HepG2 (cell line): ENCODE measurements around the gene DNAJC4. TPM values are rescaled to one million over a fixed set of nuclear protein-coding genes. Genes with fewer than 3 reads are reported as not detected.
A peak's percentile ranks its signal among the peaks of the same experiment; 100 is the strongest.

Source experiments
- ASH2L ChIP-seq: fragments of 300-600, 200-600 bp; sonication (generic); IDR thresholded peaks from 2 replicates; pipeline ENCODE4 v1.7.0; 2017; ENCODE audit warnings: low read depth, mild to moderate bottlenecking, moderate library complexity, mixed read lengths, low read length; ENCODE audit not compliant: insufficient read length
- ATM ChIP-seq: fragments of 450-650 bp; IDR thresholded peaks from 2 replicates; pipeline ENCODE4 v1.7.1; 2017; ENCODE audit warnings: mild to moderate bottlenecking, borderline replicate concordance
- BATF2 ChIP-seq: sonication (generic); formaldehyde crosslinking; IDR thresholded peaks from 2 replicates; pipeline ENCODE4 v1.8.0; 2022; ENCODE audit warnings: mild to moderate bottlenecking, missing genetic modification reagents, moderate library complexity
- DMAP1 ChIP-seq: IDR thresholded peaks from 2 replicates; pipeline ENCODE4 v1.6.1; 2016
- DRAP1 ChIP-seq: IDR thresholded peaks from 2 replicates; pipeline ENCODE4 v1.6.1; 2016; ENCODE audit warnings: missing genetic modification reagents, missing compliant biosample characterization
- FOXP1 ChIP-seq, 2 experiments: fragments of 450-650 bp in 1 of 2; IDR thresholded peaks; 2 replicates each; pipeline ENCODE4 v1.6.1; 2017 to 2018; ENCODE audit warnings: antibody characterized with exemption in 1 of 2
- FOXP4 ChIP-seq: sonication (generic); formaldehyde crosslinking; IDR thresholded peaks from 2 replicates; pipeline ENCODE4 v1.4.0; 2020; ENCODE audit warnings: missing genetic modification reagents
- HNRNPH1 ChIP-seq: fragments of 200-400 bp; formaldehyde crosslinking; optimal IDR thresholded peaks from 2 replicates; pipeline ENCODE3; 2017; ENCODE audit warnings: mild to moderate bottlenecking, low read depth, low read length
- KAT8 ChIP-seq: IDR thresholded peaks from 2 replicates; pipeline ENCODE4 v1.6.1; 2016; ENCODE audit warnings: missing genetic modification reagents, missing compliant biosample characterization
- PAWR ChIP-seq: sonication (generic); formaldehyde crosslinking; IDR thresholded peaks from 2 replicates; pipeline ENCODE4 v1.4.0; 2020; ENCODE audit warnings: missing genetic modification reagents, mild to moderate bottlenecking, borderline replicate concordance
- SP4 ChIP-seq: sonication (generic); formaldehyde crosslinking; IDR thresholded peaks from 2 replicates; pipeline ENCODE4 v1.8.1; 2023; ENCODE audit warnings: mild to moderate bottlenecking, missing genetic modification reagents
- TBX3 ChIP-seq: fragments of 450-650 bp; IDR thresholded peaks from 2 replicates; pipeline ENCODE4 v1.6.1; 2017; ENCODE audit warnings: antibody characterized with exemption, mild to moderate bottlenecking, inconsistent platforms, borderline replicate concordance
- TGIF2 ChIP-seq: IDR thresholded peaks from 2 replicates; pipeline ENCODE4 v1.6.1; 2016; ENCODE audit warnings: control low read depth, missing compliant biosample characterization
- ZNF282 ChIP-seq: fragments of 450-650 bp; IDR thresholded peaks from 2 replicates; pipeline ENCODE4 v1.6.1; 2018; ENCODE audit not compliant: partially characterized antibody
- ZNF317 ChIP-seq: sonication (generic); formaldehyde crosslinking; IDR thresholded peaks from 2 replicates; pipeline ENCODE4 v1.5.0; 2020; ENCODE audit warnings: mild to moderate bottlenecking, missing genetic modification reagents
- ZNF33A ChIP-seq: sonication (generic); formaldehyde crosslinking; IDR thresholded peaks from 2 replicates; pipeline ENCODE4 v1.5.1; 2020; ENCODE audit warnings: missing genetic modification reagents, mild to moderate bottlenecking, moderate library complexity, borderline replicate concordance
- ZNF574 ChIP-seq: sonication (generic); formaldehyde crosslinking; IDR thresholded peaks from 2 replicates; pipeline ENCODE4 v1.4.0; 2020; ENCODE audit warnings: missing genetic modification reagents
- ZNF619 ChIP-seq: sonication (generic); formaldehyde crosslinking; IDR thresholded peaks from 2 replicates; pipeline ENCODE4 v1.4.0; 2020; ENCODE audit warnings: mild to moderate bottlenecking, missing genetic modification reagents
- ZNF644 ChIP-seq: IDR thresholded peaks from 2 replicates; pipeline ENCODE4 v1.6.1; 2016; ENCODE audit warnings: low read depth
- ZNF704 ChIP-seq: sonication (generic); formaldehyde crosslinking; IDR thresholded peaks from 2 replicates; pipeline ENCODE4 v1.8.1; 2023; ENCODE audit warnings: mild to moderate bottlenecking, inconsistent platforms, moderate library complexity, missing genetic modification reagents, borderline replicate concordance
- ZNF720 ChIP-seq: sonication (generic); formaldehyde crosslinking; IDR thresholded peaks from 2 replicates; pipeline ENCODE4 v1.4.0; 2020; ENCODE audit warnings: missing genetic modification reagents
- ZNF749 ChIP-seq: sonication (generic); formaldehyde crosslinking; IDR thresholded peaks from 2 replicates; pipeline ENCODE4 v1.8.0; 2022; ENCODE audit warnings: mild to moderate bottlenecking, missing genetic modification reagents, moderate library complexity, borderline replicate concordance
- ZNF83 ChIP-seq: sonication (generic); formaldehyde crosslinking; IDR thresholded peaks from 2 replicates; pipeline ENCODE4 v1.4.0; 2020; ENCODE audit warnings: missing genetic modification reagents, mild to moderate bottlenecking, borderline replicate concordance
- polyA plus RNA-seq, 8 experiments: library from polyadenylated mRNA; depleted of rRNA in 3 of 8; stranded (reverse) in 7 of 8; unstranded in 1 of 8; fragments of >200 nt; fragmentation: Illumina TruSeq in 4 of 8; extraction: Trizol in 4 of 8; gene quantifications; 2 replicates each; pipeline versions ENCODE4 v1.2.1 to v1.2.3, GENCODE V29; 2011 to 2016; ENCODE audit warnings: low read depth in 4 of 8, missing spikeins in 1 of 8, mixed read lengths in 1 of 8; ENCODE audit not compliant: insufficient read depth in 1 of 8
- total RNA-seq, 5 experiments: library from RNA; depleted of rRNA; stranded (reverse); fragments of >200 nt; fragmentation: Illumina TruSeq; extraction: Trizol; gene quantifications; 2 replicates each; pipeline ENCODE4 v1.2.3, GENCODE V29; 2016; ENCODE audit warnings: low read depth in 1 of 5

DNAJC4 gene
- total and polyA plus RNA-seq, 2 of the 13 experiments (the other 11 are each of a cell fraction or from before 2014, with no cell fraction given) = 10.3 to 60.8 TPM

GRCh38 chr11:64241491-64242374 lies 11.4 kb downstream of the DNAJC4 start (continued):
- no peak for TF ChIP-seq ASH2L
- no peak for TF ChIP-seq PAWR (CRISPR knock-in tag)
- TF ChIP-seq BATF2 (CRISPR knock-in tag) = peak; percentile 39; the same call in 1 of the 2 replicates
- no peak for TF ChIP-seq ZNF644 (CRISPR knock-in tag)
- no peak for TF ChIP-seq ZNF619 (CRISPR knock-in tag)
- TF ChIP-seq ZNF317 (CRISPR knock-in tag) = no peak; the same call in 1 of the 2 replicates
- TF ChIP-seq DRAP1 (CRISPR knock-in tag) = peak; percentile 74
- TF ChIP-seq TBX3 = peak; percentile 63; the same call in 1 of the 2 replicates
- TF ChIP-seq DMAP1 (CRISPR knock-in tag) = no peak
- TF ChIP-seq ZNF749 (CRISPR knock-in tag) = no peak
- no peak; the same call in 1 of the 2 replicates for TF ChIP-seq FOXP4 (CRISPR knock-in tag)
- TF ChIP-seq FOXP1 (IDR thresholded peaks at IDR 0.05) = no peak
- no peak for TF ChIP-seq FOXP1 (CRISPR knock-in tag; IDR thresholded peaks at IDR 0.05)
- no peak for TF ChIP-seq ZNF704 (CRISPR knock-in tag)
- no peak for TF ChIP-seq ZNF574 (CRISPR knock-in tag)
- TF ChIP-seq ZNF282 = no peak
- no peak for TF ChIP-seq ATM
- no peak for TF ChIP-seq ZNF33A (CRISPR knock-in tag)
- no peak for TF ChIP-seq ZNF720 (CRISPR knock-in tag)
- TF ChIP-seq ZNF83 (CRISPR knock-in tag) = no peak
- TF ChIP-seq HNRNPH1 = no peak
- no peak; the same call in 1 of the 2 replicates for TF ChIP-seq TGIF2
- 0 out of 2 replicates have a peak, but pooled peaks have one; percentile 53 for TF ChIP-seq KAT8 (CRISPR knock-in tag)
- TF ChIP-seq SP4 (CRISPR knock-in tag) = peak; percentile 55
